Thyroid gland (tissue), 4 donors: ENCODE results near the gene ZDHHC9. TPM values are rescaled to one million over a fixed set of nuclear protein-coding genes. Genes with fewer than 3 reads are reported as not detected.

ENCODE experiments used
- DNase-seq, 2 donors: peaks; one replicate each; pipeline ENCODE4 v3.0.0-alpha.2; 2019
- H3K27ac ChIP-seq, 3 donors: fragments of 200-600 bp; sonication (generic); 1 replicate in 2 of 3; 2 replicates in 1 of 3; pipeline ENCODE4 v1.5.1; 2016 to 2019; ENCODE audit warnings: mild to moderate bottlenecking in 1 of 3, moderate library complexity in 1 of 3
- H3K27me3 ChIP-seq: fragments of 200-600 bp; sonication (generic); one replicate; pipeline ENCODE4 v1.5.1; 2019
- H3K36me3 ChIP-seq, 2 donors: fragments of 200-600 bp; sonication (generic); one replicate each; pipeline ENCODE4 v1.5.1; 2016 to 2019
- H3K4me1 ChIP-seq, 2 donors: fragments of 200-600 bp; sonication (generic); one replicate each; pipeline ENCODE4 v1.5.1; 2017 to 2019
- H3K4me3 ChIP-seq, 3 donors: fragments of 200-600 bp; sonication (generic); replicated peaks in 1 of 3; 1 replicate in 2 of 3; 2 replicates in 1 of 3; pipeline ENCODE4 v1.5.1; 2016; ENCODE audit warnings: mild to moderate bottlenecking in 1 of 3
- H3K9me3 ChIP-seq: fragments of 200-600 bp; sonication (generic); one replicate; pipeline ENCODE4 v1.5.1; 2017
- CTCF ChIP-seq, 6 experiments: fragments of 200-600 bp in 3 of 6; fragments of 450-650 bp in 3 of 6; sonication (generic) in 3 of 6; IDR thresholded peaks; one replicate each; pipeline ENCODE4 v1.5.1; 2016 to 2019; ENCODE audit warnings: antibody characterized with exemption in 6 of 6, mild to moderate bottlenecking in 2 of 6, inconsistent platforms in 1 of 6, moderate library complexity in 1 of 6
- POLR2A ChIP-seq, 2 donors: fragments of 450-650 bp; IDR thresholded peaks; one replicate each; pipeline ENCODE4 v1.6.1; 2017; ENCODE audit warnings: antibody characterized with exemption in 2 of 2, mild to moderate bottlenecking in 2 of 2, moderate library complexity in 1 of 2
- WGBS, 2 donors: methylation state at CpG; one replicate each; pipeline ENCODE4 v1.1.5; 2017; 5-methylcytosine and 5-hydroxymethylcytosine counted together
- intact Hi-C: fragments of 100-400 bp; cut with DNase I; formaldehyde crosslinking; loops from one replicate; pipeline ENCODE4 v1.15.1; 2023
- total RNA-seq, 4 donors: library from RNA; depleted of rRNA; stranded (reverse); fragments of >200 nt; gene quantifications; one replicate each; pipeline ENCODE4 v1.2.3, GENCODE V29; 2016

ZDHHC9 gene
- total RNA-seq, 4 donors from 2014 or later = 19.7 to 35.6 (median 25.3) TPM

- intact Hi-C loops = no loop called here
- H3K36me3 ChIP-seq = no peaks in the 10 kb centered on the region
- no peak for TF ChIP-seq POLR2A (IDR thresholded peaks at IDR 0.05)
- TF ChIP-seq CTCF (IDR thresholded peaks at IDR 0.05) = no peak
- H3K4me1 ChIP-seq = no peaks in the 10 kb centered on the region
- no peak overlapping the region for H3K27ac ChIP-seq
- H3K9me3 ChIP-seq = no peaks in the 10 kb centered on the region
- H3K4me3 ChIP-seq = no peak overlapping the region
- H3K27me3 ChIP-seq = no peaks in the 10 kb centered on the region
- DNase-seq = no peak
- 86 to 90% methylated on average over 2 to 8 of the region's 10 CpGs for WGBS, 2 donors
Measured at GRCh38 chrX:129781680-129782495, 61.8 kb downstream of the ZDHHC9 start.

- peak; percentile 4 to 9 for DNase-seq
- Histone ChIP-seq H3K27me3 (no peaks in the 10 kb centered on the region), H3K4me1 (no peaks in the 10 kb centered on the region), H3K36me3 (no peaks in the 10 kb centered on the region), H3K27ac (no peak overlapping the region), H3K4me3 (no peak overlapping the region), H3K9me3 (no peaks in the 10 kb centered on the region)
- intact Hi-C loops = no loop called here
- TF ChIP-seq POLR2A (IDR thresholded peaks at IDR 0.05) (no peak), CTCF (IDR thresholded peaks at IDR 0.05) (no peak)
- 81 to 100% methylated on average over 2 of the region's 8 CpGs for WGBS, 2 donors
Measured at GRCh38 chrX:129781134-129781672, 62.5 kb downstream of the ZDHHC9 start.

- no peaks in the 10 kb centered on the region for H3K9me3 ChIP-seq
- no peaks in the 10 kb centered on the region for H3K4me1 ChIP-seq
- no peak for DNase-seq
- intact Hi-C loops = no loop called here
- 77 to 86% methylated on average over 6 of the region's 6 CpGs for WGBS, 2 donors
- no peaks in the 10 kb centered on the region for H3K27me3 ChIP-seq
- TF ChIP-seq POLR2A (IDR thresholded peaks at IDR 0.05) (no peak), CTCF (IDR thresholded peaks at IDR 0.05) (no peak)
- no peak overlapping the region for H3K27ac ChIP-seq
- H3K4me3 ChIP-seq = no peak overlapping the region
- H3K36me3 ChIP-seq = no peaks in the 10 kb centered on the region
Measured at GRCh38 chrX:129780441-129781105, 63.1 kb downstream of the ZDHHC9 start.

- no peaks in the 10 kb centered on the region for H3K36me3 ChIP-seq
- no peaks in the 10 kb centered on the region for H3K9me3 ChIP-seq
- DNase-seq = peak; percentile 5 to 11
- H3K27me3 ChIP-seq = no peaks in the 10 kb centered on the region
- H3K4me3 ChIP-seq = no peak within 1 kb of the TSS
- no peak within 1 kb of the TSS for H3K27ac ChIP-seq
- WGBS, 2 donors = 51 to 89% methylated on average over 2 to 3 of the region's 13 CpGs
- intact Hi-C loops = no loop called here
- H3K4me1 ChIP-seq = no peaks in the 10 kb centered on the region
- TF ChIP-seq POLR2A (IDR thresholded peaks at IDR 0.05) (no peak), CTCF (IDR thresholded peaks at IDR 0.05) (no peak)
Measured at GRCh38 chrX:129779747-129780146, 63.9 kb downstream of the ZDHHC9 start, which contains the start of gene SASH3. Gene SASH3 (plus strand): TSS chrX:129779949. CDS start chrX:129780098, 149 bp downstream.
